Endometrium (tissue), 2 donors: ENCODE results near the gene USP33.
"Not testable (repeated sequence)": the region's sequence is repeated elsewhere in the genome, so short reads cannot be mapped to it uniquely, and the experiment has no call there.

ENCODE experiments used
- FAIRE-seq: peaks from 2 replicates; lab custom pipeline; 2012; peaks lifted over from hg19 to GRCh38; lab: Jason Lieb, UNC
- donor health status: control.
- donor health status: control.

The USP33 gene

GRCh38 chr1:77671836-77672235, 87.8 kb downstream of the USP33 start:
- FAIRE-seq = no peak

- FAIRE-seq = no peak
These were observed 89.3 kb downstream of the USP33 start for GRCh38 chr1:77670330-77670729.

- FAIRE-seq = no peak
These were observed 90.7 kb downstream of the USP33 start for GRCh38 chr1:77668924-77669449.

GRCh38 chr1:77664939-77665516, 94.6 kb downstream of the USP33 start:
- FAIRE-seq = no peak

- no peak for FAIRE-seq
These were observed 98.0 kb downstream of the USP33 start for GRCh38 chr1:77661696-77662095.

- FAIRE-seq = no peak
These were observed 99.6 kb downstream of the USP33 start for GRCh38 chr1:77659879-77660593.

- FAIRE-seq = no peak
These were observed 101.4 kb downstream of the USP33 start for GRCh38 chr1:77658271-77658670.

- FAIRE-seq = no peak
These were observed 104.1 kb downstream of the USP33 start for GRCh38 chr1:77655431-77655974.

GRCh38 chr1:77652970-77653516, 106.6 kb downstream of the USP33 start:
- no peak for FAIRE-seq

- no peak for FAIRE-seq
These were observed 107.4 kb downstream of the USP33 start for GRCh38 chr1:77652268-77652667.

- no peak for FAIRE-seq
These were observed 110.5 kb downstream of the USP33 start for GRCh38 chr1:77649127-77649526.

GRCh38 chr1:77646224-77646623, 113.4 kb downstream of the USP33 start:
- FAIRE-seq = not testable (repeated sequence)
